ENCODE measurements around the gene SMARCA2. TPM values are rescaled to one million over a fixed set of nuclear protein-coding genes. Genes with fewer than 3 reads are reported as not detected.

SMARCA2 gene
- polyA plus RNA-seq, 1 donor from 2014 or later = 150 TPM

- no peak overlapping the region for H3K27ac ChIP-seq (ENCODE audit: low read length)
- no peak overlapping the region for H2AFZ ChIP-seq (ENCODE audit: low read depth, low read length)
- H3K9ac ChIP-seq (ENCODE audit: low read length) = no peak overlapping the region
- H3K4me3 ChIP-seq (ENCODE audit: low read length) = no peak overlapping the region
- no peaks in the 10 kb centered on the region for H3K9me3 ChIP-seq (ENCODE audit: low read length)
- no peaks in the 10 kb centered on the region for H4K20me1 ChIP-seq (ENCODE audit: insufficient read depth)
- H3K36me3 ChIP-seq (ENCODE audit: insufficient read depth, low read length) = no peaks in the 10 kb centered on the region
- H3K27me3 ChIP-seq (ENCODE audit: insufficient read depth, low read depth, low read length) = peaks cover 8% of the 10 kb centered on the region
- H3K79me2 ChIP-seq (replicated peaks; ENCODE audit: insufficient read depth, low read length) = no peaks in the 10 kb centered on the region
- no peak overlapping the region for H3K4me2 ChIP-seq (ENCODE audit: low read length)
- H3K9me2 ChIP-seq (ENCODE audit: insufficient read depth, low read length) = no peaks in the 10 kb centered on the region
- H3F3A ChIP-seq (ENCODE audit: insufficient read depth, low read length, poor library complexity, severe bottlenecking) = no peaks in the 10 kb centered on the region
- TF ChIP-seq TAF1 (IDR thresholded peaks at IDR 0.05; ENCODE audit: low read depth) (no peak), REST (IDR thresholded peaks at IDR 0.05; ENCODE audit: borderline replicate concordance) (no peak), CTCF (IDR thresholded peaks at IDR 0.05; ENCODE audit: poor library complexity, severe bottlenecking) (no peak), SMC3 (conservative IDR thresholded peaks at IDR 0.05; ENCODE audit: poor library complexity) (no peak), MXI1 (conservative IDR thresholded peaks at IDR 0.05; ENCODE audit: poor library complexity, severe bottlenecking) (no peak), POLR2AphosphoS5 (IDR thresholded peaks at IDR 0.05) (no peak), RAD21 (conservative IDR thresholded peaks at IDR 0.05) (no peak), EZH2 (IDR thresholded peaks at IDR 0.05; ENCODE audit: borderline replicate concordance, insufficient read depth, low read length, poor library complexity, severe bottlenecking) (no peak), EP300 (conservative IDR thresholded peaks at IDR 0.05; ENCODE audit: poor library complexity, severe bottlenecking) (no peak)
Measured at GRCh38 chr9:2040828-2041227, 25.7 kb downstream of the SMARCA2 start.

GRCh38 chr9:2041736-2042135 is 26.6 kb downstream of the SMARCA2 start:
- Histone ChIP-seq H4K20me1 (ENCODE audit: insufficient read depth) (no peaks in the 10 kb centered on the region), H3K9me3 (ENCODE audit: low read length) (no peaks in the 10 kb centered on the region), H3K79me2 (replicated peaks; ENCODE audit: insufficient read depth, low read length) (no peaks in the 10 kb centered on the region), H3K27me3 (ENCODE audit: insufficient read depth, low read depth, low read length) (peaks cover 16% of the 10 kb centered on the region), H3K36me3 (ENCODE audit: insufficient read depth, low read length) (no peaks in the 10 kb centered on the region), H3K9ac (ENCODE audit: low read length) (no peak overlapping the region), H3K9me2 (ENCODE audit: insufficient read depth, low read length) (no peaks in the 10 kb centered on the region), H3K4me3 (ENCODE audit: low read length) (no peak overlapping the region), H3F3A (ENCODE audit: insufficient read depth, low read length, poor library complexity, severe bottlenecking) (no peaks in the 10 kb centered on the region), H3K27ac (ENCODE audit: low read length) (no peak overlapping the region), H2AFZ (ENCODE audit: low read depth, low read length) (no peak overlapping the region), H3K4me2 (ENCODE audit: low read length) (no peak overlapping the region)
- TF ChIP-seq SMC3 (conservative IDR thresholded peaks at IDR 0.05; ENCODE audit: poor library complexity) = no peak
- no peak for TF ChIP-seq POLR2AphosphoS5 (IDR thresholded peaks at IDR 0.05)
- no peak for TF ChIP-seq RAD21 (conservative IDR thresholded peaks at IDR 0.05)
- TF ChIP-seq REST (IDR thresholded peaks at IDR 0.05; ENCODE audit: borderline replicate concordance) = no peak
- TF ChIP-seq MXI1 (conservative IDR thresholded peaks at IDR 0.05; ENCODE audit: poor library complexity, severe bottlenecking) = no peak
- TF ChIP-seq EZH2 (IDR thresholded peaks at IDR 0.05; ENCODE audit: borderline replicate concordance, insufficient read depth, low read length, poor library complexity, severe bottlenecking) = no peak
- TF ChIP-seq CTCF (IDR thresholded peaks at IDR 0.05; ENCODE audit: poor library complexity, severe bottlenecking) = no peak
- TF ChIP-seq TAF1 (IDR thresholded peaks at IDR 0.05; ENCODE audit: low read depth) = no peak
- no peak for TF ChIP-seq EP300 (conservative IDR thresholded peaks at IDR 0.05; ENCODE audit: poor library complexity, severe bottlenecking)
